T-cell (primary cell): Measurements from ENCODE around the gene GJB3. TPM values are rescaled to one million over a fixed set of nuclear protein-coding genes. Genes with fewer than 3 reads are reported as not detected.
"Not testable (repeated sequence)": the region's sequence is repeated elsewhere in the genome, so short reads cannot be mapped to it uniquely, and the experiment has no call there.

ENCODE experiments used
- ATAC-seq, 4 experiments: fragments of 200-7000 bp in 3 of 4; fragments of 150-1000 bp in 1 of 4; cut with Tn5 transposase; replicated peaks in 1 of 4; 1 replicate in 3 of 4; 2 replicates in 1 of 4; pipeline ENCODE4 v1.10.0; 2021; ENCODE audit warnings: moderate library complexity in 3 of 4, mild to moderate bottlenecking in 2 of 4, moderate number of reproducible peaks in 1 of 4
- CTCF ChIA-PET, 2 donors: fragments of 300-600 bp; sonication (Branson Sonifier 250); formaldehyde crosslinking; loops; one replicate each; lab custom pipeline; 2022; ENCODE audit warnings: antibody characterized with exemption in 2 of 2; lab: Charles Lee
- POLR2A ChIA-PET, 2 donors: fragments of 300-600 bp; sonication (Branson Sonifier 250); formaldehyde crosslinking; loops; one replicate each; lab custom pipeline; 2022; ENCODE audit warnings: antibody characterized with exemption in 2 of 2; lab: Charles Lee
- DNase-seq, 35 experiments: peaks; one replicate each; pipeline versions ENCODE4 v3.0.0 to v3.0.0-alpha.2; 2013 to 2023
- H3K27ac ChIP-seq: one replicate; pipeline ENCODE4 v1.5.1; 2013; ENCODE audit warnings: low read length
- H3K27me3 ChIP-seq, 2 experiments: replicated peaks in 1 of 2; 1 replicate in 1 of 2; 2 replicates in 1 of 2; pipeline versions ENCODE4 v1.6.1 to v1.7.0; 2013; ENCODE audit warnings: low read length in 1 of 2, mixed read lengths in 1 of 2; ENCODE audit not compliant: control insufficient read depth in 2 of 2, insufficient read depth in 2 of 2; ENCODE audit errors: extremely low read depth in 1 of 2
- H3K36me3 ChIP-seq, 2 donors: 1 replicate in 1 of 2; 2 replicates in 1 of 2; pipeline versions ENCODE4 v1.6.1 to v1.7.0; 2013; ENCODE audit warnings: low read length in 1 of 2; ENCODE audit not compliant: control insufficient read depth in 2 of 2, insufficient read depth in 1 of 2; ENCODE audit errors: extremely low read depth in 1 of 2
- H3K4me1 ChIP-seq, 2 experiments: 1 replicate in 1 of 2; 2 replicates in 1 of 2; pipeline versions ENCODE4 v1.6.1 to v1.7.0; 2013; ENCODE audit warnings: low read length in 2 of 2, mixed read lengths in 1 of 2; ENCODE audit not compliant: insufficient read depth in 2 of 2, control insufficient read depth in 1 of 2; ENCODE audit errors: extremely low read depth in 1 of 2
- H3K4me3 ChIP-seq, 2 donors: 1 replicate in 1 of 2; 2 replicates in 1 of 2; pipeline versions ENCODE4 v1.5.1 to v1.7.0; 2013; ENCODE audit warnings: mild to moderate bottlenecking in 2 of 2, low read length in 1 of 2, moderate library complexity in 1 of 2; ENCODE audit not compliant: control insufficient read depth in 1 of 2; ENCODE audit errors: extremely low read depth in 1 of 2
- H3K9me3 ChIP-seq: 2 replicates; pipeline ENCODE4 v1.7.0; 2013
- H3K27ac Mint-ChIP-seq, 2 donors: one replicate each; pipeline ENCODE4 v1.8.0; 2020 to 2021; ENCODE audit warnings: mild to moderate bottlenecking in 2 of 2, mixed read lengths in 2 of 2
- H3K27me3 Mint-ChIP-seq, 2 donors: one replicate each; pipeline ENCODE4 v1.8.0; 2021 to 2022; ENCODE audit warnings: mixed read lengths in 2 of 2
- H3K36me3 Mint-ChIP-seq: one replicate; pipeline ENCODE4 v1.8.0; 2021; ENCODE audit warnings: mixed read lengths
- H3K4me1 Mint-ChIP-seq, 3 donors: one replicate each; pipeline ENCODE4 v1.8.0; 2020 to 2022; ENCODE audit warnings: mixed read lengths in 3 of 3, mild to moderate bottlenecking in 1 of 3
- H3K4me3 Mint-ChIP-seq, 3 donors: one replicate each; pipeline ENCODE4 v1.8.0; 2020 to 2022; ENCODE audit warnings: mild to moderate bottlenecking in 3 of 3, mixed read lengths in 3 of 3, moderate library complexity in 3 of 3
- H3K9me3 Mint-ChIP-seq, 3 donors: one replicate each; pipeline ENCODE4 v1.8.0; 2020 to 2022; ENCODE audit warnings: mixed read lengths in 3 of 3
- WGBS: methylation state at CpG from one replicate; pipeline ENCODE4 v1.1.5; 2013; ENCODE audit warnings: missing lambda C conversion rate; ENCODE audit not compliant: insufficient coverage; 5-methylcytosine and 5-hydroxymethylcytosine counted together
- total RNA-seq, 35 experiments: library from RNA in 6 of 35; stranded (reverse) in 6 of 35; fragments of 120-200 nt in 1 of 35; gene quantifications; one replicate each; pipeline versions ENCODE4 v1.2.1 to v1.2.4 and lab custom pipeline; 2013 to 2026

GJB3 gene
- total RNA-seq, 5 donors from 2014 or later (not counting 1 experiment from before 2014, with no cell fraction given): not detected

GRCh38 chr1:34763142-34763781, 17.8 kb upstream of the GJB3 start:
- no peak overlapping the region for H3K4me3 Mint-ChIP-seq
- no peak overlapping the region for H3K27ac ChIP-seq
- H3K9me3 ChIP-seq: no peaks in the 10 kb centered on the region
- 63% methylated on average over 4 of the region's 8 CpGs for WGBS
- no peak overlapping the region for H3K27ac Mint-ChIP-seq
- H3K27me3 ChIP-seq: peaks cover 0 to 46% of the 10 kb centered on the region in 2 experiments
- POLR2A ChIA-PET: no interaction called here
- H3K4me3 ChIP-seq: no peak overlapping the region
- CTCF ChIA-PET: no interaction called here
- no peaks in the 10 kb centered on the region for H3K4me1 ChIP-seq
- H3K36me3 Mint-ChIP-seq: no peaks in the 10 kb centered on the region
- no peak for ATAC-seq
- no peaks in the 10 kb centered on the region for H3K9me3 Mint-ChIP-seq
- H3K27me3 Mint-ChIP-seq: peaks cover 12 to 18% of the 10 kb centered on the region in 2 donors
- DNase-seq: no peak
- H3K4me1 Mint-ChIP-seq: no peaks in the 10 kb centered on the region
- H3K36me3 ChIP-seq: no peaks in the 10 kb centered on the region

- Mint-ChIP-seq H3K27me3 (peaks cover 0 to 3% of the 10 kb centered on the region in 2 donors), H3K36me3 (no peaks in the 10 kb centered on the region), H3K27ac (no peak overlapping the region), H3K4me3 (no peak overlapping the region), H3K9me3 (no peaks in the 10 kb centered on the region), H3K4me1 (no peaks in the 10 kb centered on the region)
- ChIA-PET POLR2A (no interaction called here), CTCF (no interaction called here)
- no peaks in the 10 kb centered on the region for H3K36me3 ChIP-seq
- no peak overlapping the region for H3K27ac ChIP-seq
- peaks cover 0 to 15% of the 10 kb centered on the region in 2 experiments for H3K27me3 ChIP-seq
- no peak overlapping the region for H3K4me3 ChIP-seq
- 100% methylated on average over 1 of the region's 3 CpGs for WGBS
- ATAC-seq: no peak
- H3K9me3 ChIP-seq: no peaks in the 10 kb centered on the region
- DNase-seq: no peak
- no peaks in the 10 kb centered on the region for H3K4me1 ChIP-seq
Measured at GRCh38 chr1:34768856-34769255, 12.2 kb upstream of the GJB3 start.

GRCh38 chr1:34770891-34771504, 10.0 kb upstream of the GJB3 start:
- 75% methylated on average over 5 of the region's 5 CpGs for WGBS
- Mint-ChIP-seq H3K4me3 (no peak overlapping the region), H3K9me3 (no peaks in the 10 kb centered on the region), H3K27ac (no peak overlapping the region), H3K27me3 (peaks cover 0 to 3% of the 10 kb centered on the region in 2 donors), H3K36me3 (no peaks in the 10 kb centered on the region), H3K4me1 (no peaks in the 10 kb centered on the region)
- Histone ChIP-seq H3K4me3 (no peak overlapping the region), H3K9me3 (no peaks in the 10 kb centered on the region), H3K27me3 (peaks cover 0 to 17% of the 10 kb centered on the region in 2 experiments), H3K27ac (no peak overlapping the region), H3K4me1 (no peaks in the 10 kb centered on the region), H3K36me3 (no peaks in the 10 kb centered on the region)
- DNase-seq (no peak), ATAC-seq (no peak)
- CTCF ChIA-PET: no interaction called here
- POLR2A ChIA-PET: no interaction called here

- Mint-ChIP-seq H3K27ac (no peak overlapping the region), H3K27me3 (peaks cover 0 to 3% of the 10 kb centered on the region in 2 donors), H3K36me3 (no peaks in the 10 kb centered on the region), H3K4me3 (no peak overlapping the region), H3K9me3 (no peaks in the 10 kb centered on the region), H3K4me1 (no peaks in the 10 kb centered on the region)
- DNase-seq (no peak), ATAC-seq (no peak)
- H3K4me1 ChIP-seq: no peaks in the 10 kb centered on the region
- WGBS: 76% methylated on average over 7 of the region's 16 CpGs
- H3K4me3 ChIP-seq: no peak overlapping the region
- H3K27me3 ChIP-seq: peaks cover 0 to 19% of the 10 kb centered on the region in 2 experiments
- no peaks in the 10 kb centered on the region for H3K36me3 ChIP-seq
- H3K9me3 ChIP-seq: no peaks in the 10 kb centered on the region
- POLR2A ChIA-PET: no interaction called here
- H3K27ac ChIP-seq: no peak overlapping the region
- CTCF ChIA-PET: no interaction called here
Measured at GRCh38 chr1:34771573-34772371, 9.2 kb upstream of the GJB3 start.

- H3K4me1 Mint-ChIP-seq, ATAC-seq, H3K4me3 Mint-ChIP-seq, H3K4me1 ChIP-seq, H3K27ac ChIP-seq, H3K36me3 Mint-ChIP-seq, H3K27ac Mint-ChIP-seq, POLR2A ChIA-PET, DNase-seq, H3K9me3 Mint-ChIP-seq, CTCF ChIA-PET, H3K4me3 ChIP-seq, H3K36me3 ChIP-seq, H3K9me3 ChIP-seq: not testable (repeated sequence)
- H3K27me3 Mint-ChIP-seq: peaks cover 4 to 12% of the 10 kb centered on the region in 2 donors
- H3K27me3 ChIP-seq: peaks cover 0 to 28% of the 10 kb centered on the region in 2 experiments
- WGBS: no CpG with 5 or more reads among the region's 4 CpGs
Measured at GRCh38 chr1:34773114-34773513, 7.9 kb upstream of the GJB3 start.

GRCh38 chr1:34774957-34775356, 6.1 kb upstream of the GJB3 start:
- Mint-ChIP-seq H3K9me3 (no peaks in the 10 kb centered on the region), H3K27ac (no peak overlapping the region), H3K27me3 (peaks cover 17 to 30% of the 10 kb centered on the region in 2 donors), H3K4me1 (no peaks in the 10 kb centered on the region), H3K4me3 (no peak overlapping the region), H3K36me3 (no peaks in the 10 kb centered on the region)
- Histone ChIP-seq H3K27me3 (peaks cover 0 to 37% of the 10 kb centered on the region in 2 experiments), H3K4me1 (no peaks in the 10 kb centered on the region), H3K27ac (no peak overlapping the region), H3K4me3 (no peak overlapping the region), H3K9me3 (no peaks in the 10 kb centered on the region), H3K36me3 (no peaks in the 10 kb centered on the region)
- DNase-seq (no peak), ATAC-seq (no peak)
- ChIA-PET CTCF (no interaction called here), POLR2A (no interaction called here)
- 91% methylated on average over 7 of the region's 8 CpGs for WGBS
